ENCODE results near the gene USP36.

- TF ChIP-seq PRRX2 (CRISPR knock-in tag; IDR thresholded peaks at IDR 0.05) = no peak
- no peak for TF ChIP-seq MAX (CRISPR knock-in tag; IDR thresholded peaks at IDR 0.05)
- TF ChIP-seq CTCF (IDR thresholded peaks at IDR 0.05) = no peak
- TF ChIP-seq TEAD1 (CRISPR knock-in tag; IDR thresholded peaks at IDR 0.05) = no peak
- no peak for TF ChIP-seq STAT6 (CRISPR knock-in tag; conservative IDR thresholded peaks at IDR 0.05; ENCODE audit: low read depth)
- no peak for TF ChIP-seq ZNF512 (CRISPR knock-in tag; IDR thresholded peaks at IDR 0.05; ENCODE audit: borderline replicate concordance)
- no peak for TF ChIP-seq OVOL2 (CRISPR knock-in tag; IDR thresholded peaks at IDR 0.05; ENCODE audit: borderline replicate concordance)
- TF ChIP-seq ATF1 (CRISPR knock-in tag; IDR thresholded peaks at IDR 0.05) = no peak
- TF ChIP-seq IRF1 (CRISPR knock-in tag; IDR thresholded peaks at IDR 0.05) = no peak
- no peak for TF ChIP-seq NR3C1 (CRISPR knock-in tag; conservative IDR thresholded peaks at IDR 0.05; ENCODE audit: low read depth)
- TF ChIP-seq ZNF416 (CRISPR knock-in tag; IDR thresholded peaks at IDR 0.05) = no peak
Measured at GRCh38 chr17:78796517-78796900, 44.1 kb downstream of the USP36 start.
